ENCODE measurements around the gene TRA2A. TPM values are rescaled to one million over a fixed set of nuclear protein-coding genes. Genes with fewer than 3 reads are reported as not detected.
"Not testable (repeated sequence)": the region's sequence is repeated elsewhere in the genome, so short reads cannot be mapped to it uniquely, and the experiment has no call there.

The TRA2A gene
- total RNA-seq, 1 donor from 2014 or later: 162 TPM

DNA sequence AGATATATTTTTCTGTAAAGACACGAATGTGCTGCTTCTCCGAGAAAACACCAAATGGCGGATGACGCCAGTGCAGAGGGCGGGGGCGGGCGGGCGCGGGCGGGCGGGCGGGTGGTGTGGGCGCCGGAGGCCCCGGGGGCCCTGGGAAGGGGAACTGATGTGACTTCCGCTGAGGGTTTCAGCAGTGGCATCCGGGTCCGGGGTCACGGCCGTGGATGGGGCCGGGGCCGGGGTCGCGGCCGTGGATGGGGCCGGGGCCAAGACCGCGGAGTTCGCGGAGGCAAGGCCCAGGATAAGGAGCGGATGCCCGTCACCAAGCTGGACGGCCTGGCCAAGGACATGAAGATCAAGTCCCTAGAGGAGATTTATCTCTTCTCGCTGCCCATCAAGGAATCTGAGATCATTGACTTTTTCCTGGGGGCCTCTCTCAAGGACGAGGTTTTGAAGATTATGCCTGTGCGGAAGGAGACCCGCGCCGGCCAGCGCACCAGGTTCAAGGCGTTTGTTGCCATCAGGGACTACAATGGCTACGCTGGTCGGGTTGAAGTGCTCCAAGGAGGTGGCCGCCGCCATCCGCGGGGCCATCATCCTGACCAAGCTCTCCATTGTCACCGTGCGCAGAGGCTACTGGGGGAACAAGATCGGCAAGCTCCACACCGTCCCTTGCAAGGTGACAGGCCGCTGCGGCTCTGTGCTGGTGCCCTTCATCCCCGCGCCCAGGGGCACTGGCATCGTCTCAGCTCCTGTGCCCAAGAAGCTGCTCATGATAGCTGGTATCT is 41.2 kb downstream of the TRA2A start:
- Mint-ChIP-seq H3K9me3 (no peaks in the 10 kb centered on the region), H3K27ac (peak overlapping the region; percentile 39), H3K4me1 (peaks cover 8% of the 10 kb centered on the region), H3K36me3 (peaks cover 7% of the 10 kb centered on the region), H3K27me3 (ENCODE audit: low read depth) (no peaks in the 10 kb centered on the region), H3K4me3 (no peak overlapping the region)
- no peak for DNase-seq (ENCODE audit: low spot score in 2 of 2, unreplicated experiment in 2 of 2)
- TF ChIP-seq, protein P1, sequence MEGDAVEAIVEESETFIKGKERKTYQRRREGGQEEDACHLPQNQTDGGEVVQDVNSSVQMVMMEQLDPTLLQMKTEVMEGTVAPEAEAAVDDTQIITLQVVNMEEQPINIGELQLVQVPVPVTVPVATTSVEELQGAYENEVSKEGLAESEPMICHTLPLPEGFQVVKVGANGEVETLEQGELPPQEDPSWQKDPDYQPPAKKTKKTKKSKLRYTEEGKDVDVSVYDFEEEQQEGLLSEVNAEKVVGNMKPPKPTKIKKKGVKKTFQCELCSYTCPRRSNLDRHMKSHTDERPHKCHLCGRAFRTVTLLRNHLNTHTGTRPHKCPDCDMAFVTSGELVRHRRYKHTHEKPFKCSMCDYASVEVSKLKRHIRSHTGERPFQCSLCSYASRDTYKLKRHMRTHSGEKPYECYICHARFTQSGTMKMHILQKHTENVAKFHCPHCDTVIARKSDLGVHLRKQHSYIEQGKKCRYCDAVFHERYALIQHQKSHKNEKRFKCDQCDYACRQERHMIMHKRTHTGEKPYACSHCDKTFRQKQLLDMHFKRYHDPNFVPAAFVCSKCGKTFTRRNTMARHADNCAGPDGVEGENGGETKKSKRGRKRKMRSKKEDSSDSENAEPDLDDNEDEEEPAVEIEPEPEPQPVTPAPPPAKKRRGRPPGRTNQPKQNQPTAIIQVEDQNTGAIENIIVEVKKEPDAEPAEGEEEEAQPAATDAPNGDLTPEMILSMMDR (IDR thresholded peaks at IDR 0.05; ENCODE audit: unreplicated experiment): no peak

DNA sequence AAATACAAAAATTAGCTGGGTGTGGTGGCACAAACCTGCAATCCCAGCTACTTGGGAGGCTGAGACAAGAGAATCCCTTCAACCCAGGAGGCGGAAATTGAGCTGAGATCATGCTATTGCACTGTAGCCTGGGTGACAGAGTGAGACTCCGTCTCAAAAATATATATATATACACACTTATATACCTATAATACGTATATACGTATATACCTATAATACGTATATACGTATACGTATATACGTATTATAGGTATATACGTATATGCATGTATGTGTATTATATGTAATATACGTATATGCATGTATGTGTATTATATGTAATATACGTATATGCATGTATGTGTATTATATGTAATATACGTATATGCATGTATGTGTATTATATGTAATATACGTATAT is 43.1 kb downstream of the TRA2A start:
- H3K4me3 Mint-ChIP-seq; DNase-seq (ENCODE audit: low spot score in 2 of 2, unreplicated experiment in 2 of 2); H3K9me3 Mint-ChIP-seq; H3K36me3 Mint-ChIP-seq; H3K27ac Mint-ChIP-seq; H3K27me3 Mint-ChIP-seq (ENCODE audit: low read depth); H3K4me1 Mint-ChIP-seq: not testable (repeated sequence)

DNA sequence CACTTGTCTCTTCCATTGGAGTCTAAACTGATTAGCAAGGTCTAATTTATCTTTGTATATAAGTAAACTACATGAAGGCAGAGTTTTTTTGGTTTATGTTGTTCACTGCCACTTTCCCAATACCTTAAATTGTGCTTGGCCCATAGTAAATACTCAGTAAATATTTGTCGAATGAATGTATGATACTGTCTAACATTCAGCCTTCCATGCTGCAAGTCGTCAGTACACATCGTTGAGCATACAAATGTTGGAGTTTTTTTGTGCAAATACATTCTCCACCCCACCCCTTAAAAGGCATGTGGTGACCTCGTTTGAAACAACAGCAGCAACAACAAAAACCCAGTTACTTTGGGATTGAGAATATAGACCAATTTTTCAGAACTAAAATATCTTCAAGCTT is 44.1 kb downstream of the TRA2A start:
- Mint-ChIP-seq H3K36me3 (peaks cover 7% of the 10 kb centered on the region), H3K27me3 (ENCODE audit: low read depth) (no peaks in the 10 kb centered on the region), H3K4me1 (peaks cover 8% of the 10 kb centered on the region), H3K27ac (no peak overlapping the region), H3K9me3 (no peaks in the 10 kb centered on the region), H3K4me3 (no peak overlapping the region)
- no peak for DNase-seq (ENCODE audit: low spot score in 2 of 2, unreplicated experiment in 2 of 2)
- TF ChIP-seq, protein P1 (IDR thresholded peaks at IDR 0.05; ENCODE audit: unreplicated experiment): no peak

DNA sequence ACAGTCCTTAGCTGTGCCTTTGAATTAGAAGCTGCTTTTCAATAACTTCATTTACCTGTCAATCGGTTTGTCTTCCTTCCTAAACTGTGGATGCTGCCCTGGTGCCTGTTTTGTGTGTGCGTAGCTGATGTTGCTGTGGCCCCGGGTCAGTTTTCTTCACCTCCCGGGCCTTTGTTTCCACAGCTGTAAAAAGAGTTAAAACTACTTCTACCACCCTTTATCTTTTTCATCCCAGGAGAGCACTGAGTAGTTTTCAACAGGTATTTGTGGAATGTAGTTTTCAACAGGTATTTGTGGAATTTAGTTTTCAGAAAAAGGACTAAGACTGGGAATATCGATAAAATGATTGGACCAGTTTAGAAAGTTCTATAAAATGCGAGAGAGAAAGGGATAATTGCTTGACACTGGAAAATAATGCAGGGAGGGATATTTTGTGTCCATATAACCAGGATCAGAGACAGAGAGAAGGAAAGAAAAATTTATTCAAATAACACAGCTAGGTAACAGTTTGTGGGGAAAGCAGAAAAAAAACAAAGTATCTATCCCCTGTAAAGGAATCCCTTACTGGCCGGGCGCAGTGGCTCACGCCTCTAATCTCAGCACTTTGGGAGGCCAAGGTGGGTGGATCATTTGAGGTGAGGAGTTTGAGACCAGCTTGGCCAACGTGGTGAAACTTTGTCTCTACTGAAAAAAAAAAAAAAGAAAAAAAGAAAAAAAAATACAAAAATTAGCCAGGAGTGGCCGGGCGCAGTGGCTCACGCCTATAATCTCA is 45.6 kb downstream of the TRA2A start:
- H3K4me3 Mint-ChIP-seq: no peak overlapping the region

DNA sequence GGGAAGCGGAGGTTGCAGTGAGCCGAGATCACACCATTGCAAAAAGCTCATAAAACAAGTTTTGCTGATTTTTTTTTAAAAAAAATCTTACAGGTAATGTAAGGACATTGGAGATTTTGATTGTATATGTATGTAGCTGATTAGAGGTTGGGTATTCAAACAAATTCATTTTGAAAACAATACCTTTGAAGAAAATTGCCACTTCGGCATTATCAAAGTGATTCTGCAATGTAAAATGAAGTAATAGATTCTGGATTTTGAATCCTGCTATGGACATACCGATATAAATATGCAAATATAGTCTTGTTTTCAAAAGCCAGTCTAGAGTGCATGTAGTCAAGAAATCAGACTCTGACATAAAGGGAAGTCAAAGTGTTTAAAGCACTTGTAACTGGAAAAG is 49.1 kb downstream of the TRA2A start:
- Mint-ChIP-seq H3K4me3 (no peak overlapping the region), H3K36me3 (no peaks in the 10 kb centered on the region), H3K9me3 (no peaks in the 10 kb centered on the region), H3K27me3 (ENCODE audit: low read depth) (no peaks in the 10 kb centered on the region), H3K4me1 (peaks cover 23% of the 10 kb centered on the region), H3K27ac (no peak overlapping the region)
- no peak for DNase-seq (ENCODE audit: low spot score in 2 of 2, unreplicated experiment in 2 of 2)
- TF ChIP-seq, protein P1 (IDR thresholded peaks at IDR 0.05; ENCODE audit: unreplicated experiment): no peak

More for the DNA sequence above, 45.6 kb downstream of the TRA2A start:
- Mint-ChIP-seq H3K36me3 (peaks cover 7% of the 10 kb centered on the region), H3K9me3 (no peaks in the 10 kb centered on the region), H3K27ac (peak overlapping the region; percentile 94), H3K27me3 (ENCODE audit: low read depth) (no peaks in the 10 kb centered on the region), H3K4me1 (peaks cover 16% of the 10 kb centered on the region)
- TF ChIP-seq, protein P1 (IDR thresholded peaks at IDR 0.05; ENCODE audit: unreplicated experiment): no peak
- no peak for DNase-seq (ENCODE audit: low spot score in 2 of 2, unreplicated experiment in 2 of 2)
